GM13977 (cell line): ENCODE measurements around the gene ITGA7.
A peak's percentile ranks its signal among the peaks of the same experiment; 100 is the strongest.

Source experiments
- DNase-seq: peaks from one replicate; pipeline ENCODE4 v3.0.0; 2012; ENCODE audit warnings: low spot score
- in situ Hi-C: fragments of 300-500 bp; cut with MboI; formaldehyde crosslinking; loops from one replicate; pipeline ENCODE4 v1.12.0; 2022; ENCODE audit warnings: low sequenced_read_pairs, low pct_unique_long_range_greater_than_20kb, mixed read lengths, inconsistent platforms; ENCODE audit not compliant: unreplicated experiment
- TF ChIP-seq, protein P1 (sequence below): IDR thresholded peaks from 2 replicates; pipeline ENCODE4 v1.5.1; 2012; ENCODE audit warnings: mild to moderate bottlenecking, control low read depth; ENCODE audit not compliant: insufficient read depth; ENCODE audit errors: extremely low read depth, missing control alignments

The ITGA7 gene

DNA sequence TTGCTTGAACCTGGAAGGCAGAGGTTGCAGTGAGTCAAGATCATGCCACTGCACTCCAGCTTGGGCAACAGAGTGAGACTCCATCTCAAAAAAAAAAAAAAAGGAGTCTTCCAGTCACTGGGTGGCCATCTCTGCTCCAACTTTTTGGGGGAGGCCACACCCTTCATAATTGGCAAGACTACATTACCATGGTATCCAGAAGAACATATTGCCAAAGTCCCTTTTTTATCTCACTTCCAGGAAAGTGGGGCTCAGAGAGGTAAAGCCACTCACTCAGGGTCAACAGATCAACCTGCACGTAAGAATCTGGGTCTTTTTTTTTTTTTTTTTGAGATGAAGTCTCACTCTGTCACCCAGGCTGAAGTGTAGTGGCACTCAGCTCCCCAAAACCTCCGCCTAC, 26.2 kb upstream of the ITGA7 start:
- no peak for DNase-seq
- TF ChIP-seq, protein P1, sequence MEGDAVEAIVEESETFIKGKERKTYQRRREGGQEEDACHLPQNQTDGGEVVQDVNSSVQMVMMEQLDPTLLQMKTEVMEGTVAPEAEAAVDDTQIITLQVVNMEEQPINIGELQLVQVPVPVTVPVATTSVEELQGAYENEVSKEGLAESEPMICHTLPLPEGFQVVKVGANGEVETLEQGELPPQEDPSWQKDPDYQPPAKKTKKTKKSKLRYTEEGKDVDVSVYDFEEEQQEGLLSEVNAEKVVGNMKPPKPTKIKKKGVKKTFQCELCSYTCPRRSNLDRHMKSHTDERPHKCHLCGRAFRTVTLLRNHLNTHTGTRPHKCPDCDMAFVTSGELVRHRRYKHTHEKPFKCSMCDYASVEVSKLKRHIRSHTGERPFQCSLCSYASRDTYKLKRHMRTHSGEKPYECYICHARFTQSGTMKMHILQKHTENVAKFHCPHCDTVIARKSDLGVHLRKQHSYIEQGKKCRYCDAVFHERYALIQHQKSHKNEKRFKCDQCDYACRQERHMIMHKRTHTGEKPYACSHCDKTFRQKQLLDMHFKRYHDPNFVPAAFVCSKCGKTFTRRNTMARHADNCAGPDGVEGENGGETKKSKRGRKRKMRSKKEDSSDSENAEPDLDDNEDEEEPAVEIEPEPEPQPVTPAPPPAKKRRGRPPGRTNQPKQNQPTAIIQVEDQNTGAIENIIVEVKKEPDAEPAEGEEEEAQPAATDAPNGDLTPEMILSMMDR, result no peak
- in situ Hi-C loops, result loop anchor here (25.0 kb wide), 1 partner anchor 303 kb away; the partner anchor contains the start of gene RPS26

DNA sequence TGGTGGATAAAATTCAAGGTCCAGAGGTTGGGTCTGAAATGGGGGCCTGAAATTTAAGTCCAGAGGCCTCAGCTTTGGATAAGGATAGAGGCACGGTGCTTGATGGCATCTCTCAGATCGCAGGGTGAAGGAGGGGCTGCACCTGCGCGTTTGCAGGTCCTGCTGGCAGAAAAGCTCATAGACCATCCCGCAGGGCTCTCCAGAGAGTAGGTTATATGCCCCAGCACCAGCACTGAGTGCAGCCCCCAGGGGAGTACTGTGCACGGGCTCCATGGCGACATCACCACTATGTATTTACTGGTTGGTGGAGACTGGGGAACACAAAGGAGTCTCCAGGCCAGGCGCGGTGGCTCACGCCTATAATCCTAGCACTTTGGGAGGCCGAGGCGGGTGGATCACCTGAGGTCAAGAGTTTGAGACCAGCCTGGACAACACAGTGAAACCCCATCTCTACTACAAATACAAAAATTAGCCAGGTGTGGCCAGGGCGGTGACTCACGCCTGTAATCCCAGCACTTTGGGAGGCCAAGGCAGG, 25.4 kb upstream of the ITGA7 start:
- in situ Hi-C loops, result loop anchor here (25.0 kb wide), 1 partner anchor 304 kb away; the partner anchor contains the start of gene RPS26
- DNase-seq, result no peak

DNA sequence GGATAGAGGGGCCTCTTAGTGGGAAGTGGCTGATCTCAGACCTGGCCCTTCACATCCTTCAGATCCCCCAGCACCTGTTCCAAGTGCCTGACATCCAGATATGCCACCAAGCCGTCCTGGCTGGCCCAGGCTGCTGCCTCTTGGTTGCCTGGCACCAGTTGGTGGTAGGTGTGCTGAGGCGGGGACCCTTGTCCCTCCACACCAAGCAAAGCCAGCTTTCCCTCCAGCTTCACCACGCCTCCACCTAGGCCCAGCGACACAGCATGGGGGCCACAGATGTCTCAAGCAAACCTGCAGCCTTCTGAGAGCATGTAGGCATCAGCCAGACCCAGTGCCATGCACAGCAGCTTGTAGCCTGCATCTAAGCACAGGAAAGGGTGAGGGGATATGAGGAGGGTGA, 24.6 kb upstream of the ITGA7 start:
- in situ Hi-C loops, result loop anchor here (25.0 kb wide), 1 partner anchor 305 kb away; the partner anchor contains the start of gene RPS26
- DNase-seq, result no peak
- TF ChIP-seq, protein P1, result no peak

More for the DNA sequence above, 25.4 kb upstream of the ITGA7 start:
- TF ChIP-seq, protein P1, result no peak

DNA sequence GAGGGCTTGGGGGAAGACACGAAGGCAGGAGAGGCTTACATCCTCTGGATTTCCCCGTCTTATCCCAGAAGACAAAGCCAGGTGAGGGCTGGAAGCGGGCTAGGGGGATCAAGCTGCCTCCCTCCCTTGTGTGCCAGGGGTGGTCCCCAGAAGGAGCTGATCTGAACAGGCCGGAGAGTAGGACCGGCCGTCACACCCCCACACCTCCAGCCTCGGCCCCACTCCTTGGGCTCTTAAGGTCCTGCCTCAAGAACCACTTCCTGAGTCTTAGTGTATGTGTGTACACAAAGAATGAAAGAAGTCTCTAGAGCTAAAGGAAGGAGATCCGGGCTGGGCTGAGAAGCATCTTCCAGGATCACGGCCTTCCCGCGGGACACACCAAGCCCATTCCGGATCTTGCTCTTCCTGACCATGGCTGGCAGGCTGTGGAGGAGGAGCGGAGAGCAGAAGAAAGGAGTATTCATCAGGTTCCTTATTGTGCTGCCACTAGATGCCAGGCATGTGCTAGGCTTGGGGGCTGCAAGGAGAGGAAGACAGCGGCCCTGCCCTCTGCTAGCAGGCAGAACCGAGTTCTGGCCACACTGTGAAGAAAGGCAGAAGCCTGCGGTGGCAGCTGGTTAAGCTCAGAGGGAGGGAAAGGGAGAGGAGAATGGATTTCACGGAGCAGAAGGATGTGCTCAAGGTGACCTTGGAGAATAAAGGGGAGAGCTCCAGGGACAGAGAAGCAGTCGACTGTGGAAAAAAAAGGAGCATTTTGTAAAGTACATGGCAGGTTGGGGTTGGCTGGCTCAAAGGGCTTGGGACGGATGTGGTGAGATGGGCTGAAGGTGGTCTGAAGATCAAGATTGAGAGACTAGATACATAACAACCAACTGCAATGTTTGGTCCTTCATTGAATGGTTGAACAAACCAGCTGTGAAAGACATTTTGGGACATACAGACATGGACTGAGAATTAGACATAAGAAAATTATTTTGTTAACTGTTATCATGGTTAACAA, 22.4 kb upstream of the ITGA7 start:
- in situ Hi-C loops, result loop anchor here (25.0 kb wide), 1 partner anchor 307 kb away; the partner anchor contains the start of gene RPS26
- DNase-seq, result peak; percentile 76
- TF ChIP-seq, protein P1, result no peak

DNA sequence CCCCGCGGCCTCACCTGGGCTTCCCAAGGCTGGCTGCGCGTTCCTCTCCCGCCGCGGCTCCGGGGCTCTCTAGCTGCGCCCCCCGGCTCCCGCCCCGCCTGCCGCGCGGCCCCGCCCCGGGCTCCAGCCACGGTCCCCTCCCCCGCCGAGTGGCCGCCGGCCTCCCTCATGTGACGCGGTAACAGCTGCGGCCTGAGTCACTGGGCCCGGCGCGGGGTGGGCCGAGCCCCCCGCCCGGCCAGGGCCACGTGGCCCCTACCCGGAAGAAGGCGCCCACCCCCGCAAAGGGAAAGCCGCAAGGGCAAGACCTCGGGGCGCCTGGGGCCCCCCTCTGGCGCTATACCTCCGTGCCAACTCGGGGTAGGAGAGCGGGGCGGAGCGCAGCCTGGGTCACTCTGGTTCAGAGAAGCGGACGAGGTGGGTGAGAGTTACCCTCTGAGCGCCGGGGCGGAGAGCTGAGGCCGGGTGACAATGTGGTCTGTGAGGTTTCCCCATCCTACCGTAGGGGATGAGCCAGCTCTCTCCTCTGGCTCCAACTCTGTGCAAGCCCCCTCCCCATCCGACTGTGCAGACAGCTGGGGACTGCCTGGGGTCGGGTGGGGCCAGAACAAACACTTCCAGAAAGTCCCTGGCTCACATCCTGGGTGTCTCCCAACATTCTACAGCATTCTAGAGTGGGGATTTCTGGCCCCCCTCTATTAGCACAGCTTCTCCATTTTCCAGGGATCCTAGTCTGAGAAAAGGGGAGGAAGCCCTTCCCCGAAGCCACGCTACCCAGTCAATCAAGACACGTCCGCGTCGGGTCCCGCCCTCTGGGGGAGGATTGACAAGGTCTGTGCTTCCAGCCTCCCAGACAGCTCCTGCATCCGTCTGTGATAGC, 21.5 kb upstream of the ITGA7 start, which contains the start of gene CD63:
CD63 (minus strand) TSS at position 71 of the 880 bp plus-strand sequence. CDS start 668 bp downstream, outside the sequence.
- in situ Hi-C loops, result loop anchor here (25.0 kb wide), 1 partner anchor 308 kb away; the partner anchor contains the start of gene RPS26
- peak; percentile 97 for DNase-seq
- TF ChIP-seq, protein P1, result peak; percentile 21
